AG04450 (cell line): Measurements from ENCODE around the gene FAM161A. TPM values are rescaled to one million over a fixed set of nuclear protein-coding genes. Genes with fewer than 3 reads are reported as not detected.
"Not testable (repeated sequence)": the region's sequence is repeated elsewhere in the genome, so short reads cannot be mapped to it uniquely, and the experiment has no call there.

ENCODE experiments used
- CTCF ChIA-PET: fragments of 300-600, 350-600 bp; formaldehyde crosslinking; extraction: SDS; loops from one replicate; lab custom pipeline; 2022; ENCODE audit warnings: antibody characterized with exemption, inconsistent platforms; lab: Charles Lee
- POLR2A ChIA-PET: fragments of 350-600 bp; formaldehyde crosslinking; extraction: SDS; loops from one replicate; lab custom pipeline; 2021; ENCODE audit warnings: antibody characterized with exemption, inconsistent platforms; lab: Yijun Ruan, JAX
- DNase-seq: peaks from one replicate; pipeline ENCODE4 v3.0.0-alpha.2; 2011; ENCODE audit warnings: low read depth, low spot score
- H3K27ac ChIP-seq: one replicate; pipeline ENCODE4 v1.5.1; 2012; ENCODE audit warnings: low read depth, low read length, control low read depth
- H3K27me3 ChIP-seq: one replicate; pipeline ENCODE4 v1.6.0; 2012; ENCODE audit warnings: low read length; ENCODE audit not compliant: control insufficient read depth, insufficient read depth
- H3K4me3 ChIP-seq: 2 replicates; pipeline ENCODE4 v1.5.1; 2011; ENCODE audit warnings: mild to moderate bottlenecking, low read depth, low read length, control low read depth
- H3K9me3 ChIP-seq: 2 replicates; pipeline ENCODE4 v1.5.1; 2012; ENCODE audit warnings: low read length; ENCODE audit not compliant: control insufficient read depth, insufficient read depth
- CTCF ChIP-seq: IDR thresholded peaks from 2 replicates; pipeline ENCODE4 v1.5.1; 2011; ENCODE audit warnings: low read depth, low read length, control low read depth, inconsistent platforms
- polyA plus RNA-seq: library from polyadenylated mRNA; depleted of rRNA; stranded (reverse); fragments of >200 nt; gene quantifications from 2 replicates; pipeline ENCODE4 v1.2.3, GENCODE V29; 2011

FAM161A gene
- polyA plus RNA-seq, 1 experiment = 1.1 TPM

GRCh38 chr2:61807036-61807757 lies 46.7 kb downstream of the FAM161A start:
- POLR2A ChIA-PET = no interaction called here
- TF ChIP-seq CTCF = no peak
- Histone ChIP-seq H3K27me3 (peaks cover 6% of the 10 kb centered on the region), H3K27ac (no peak overlapping the region), H3K4me3 (no peak overlapping the region), H3K9me3 (no peaks in the 10 kb centered on the region)
- no peak for DNase-seq
- CTCF ChIA-PET = interaction anchor here (0.7 kb wide), 1 partner anchor 136 kb away, joined by 4 read pairs; no protein-coding TSS in a partner anchor

GRCh38 chr2:61802548-61802947 lies 51.3 kb downstream of the FAM161A start:
- ChIA-PET CTCF (no interaction called here), POLR2A (no interaction called here)
- no peak overlapping the region for H3K27ac ChIP-seq
- no peak for TF ChIP-seq CTCF
- H3K27me3 ChIP-seq = peaks cover 6% of the 10 kb centered on the region
- no peak for DNase-seq
- H3K9me3 ChIP-seq = peaks cover 3% of the 10 kb centered on the region; the same call in 1 of the 2 replicates
- H3K4me3 ChIP-seq = no peak overlapping the region

- Histone ChIP-seq H3K27me3 (peaks cover 6% of the 10 kb centered on the region), H3K27ac (no peak overlapping the region), H3K9me3 (peaks cover 3% of the 10 kb centered on the region; the same call in 1 of the 2 replicates), H3K4me3 (no peak overlapping the region)
- CTCF ChIA-PET = no interaction called here
- no peak for TF ChIP-seq CTCF
- DNase-seq = no peak
- POLR2A ChIA-PET = no interaction called here
Measured at GRCh38 chr2:61799099-61799498, 54.8 kb downstream of the FAM161A start.

GRCh38 chr2:61797446-61797845 lies 56.4 kb downstream of the FAM161A start:
- CTCF ChIA-PET, H3K4me3 ChIP-seq, DNase-seq, H3K27me3 ChIP-seq, H3K9me3 ChIP-seq, H3K27ac ChIP-seq, POLR2A ChIA-PET: not testable (repeated sequence)

GRCh38 chr2:61795408-61795807 lies 58.5 kb downstream of the FAM161A start:
- no peak for TF ChIP-seq CTCF
- peaks cover 3% of the 10 kb centered on the region; the same call in 1 of the 2 replicates for H3K9me3 ChIP-seq
- ChIA-PET CTCF (no interaction called here), POLR2A (no interaction called here)
- DNase-seq = no peak
- H3K27me3 ChIP-seq = peaks cover 4% of the 10 kb centered on the region
- H3K4me3 ChIP-seq = no peak overlapping the region
- H3K27ac ChIP-seq = no peak overlapping the region
